ENCODE measurements around the gene PITX1.

The PITX1 gene

GRCh38 chr5:135061001-135061400, 27.0 kb upstream of the PITX1 start:
- H3K4me1 ChIP-seq (ENCODE audit: low read length), result no peaks in the 10 kb centered on the region
- no peak overlapping the region for H3K9ac ChIP-seq (ENCODE audit: low read length)
- no peaks in the 10 kb centered on the region for H3K79me2 ChIP-seq (ENCODE audit: low read length)
- no peak for TF ChIP-seq EZH2phosphoT487 (IDR thresholded peaks at IDR 0.05; ENCODE audit: low read depth)
- no peak for TF ChIP-seq CTCF (IDR thresholded peaks at IDR 0.05; ENCODE audit: low read depth, low read length)
- H3K27ac ChIP-seq (ENCODE audit: low read length), result no peak overlapping the region
- H3K27me3 ChIP-seq (ENCODE audit: low read depth, low read length), result no peaks in the 10 kb centered on the region
- no peak overlapping the region for H3K4me2 ChIP-seq (ENCODE audit: low read length)
- no peaks in the 10 kb centered on the region for H3K9me3 ChIP-seq (ENCODE audit: insufficient read depth, low read length)
- no peak overlapping the region for H2AFZ ChIP-seq (ENCODE audit: low read depth, low read length)
- no peaks in the 10 kb centered on the region for H4K20me1 ChIP-seq (ENCODE audit: insufficient read depth, low read length)
- no peaks in the 10 kb centered on the region for H3K36me3 ChIP-seq (replicated peaks; ENCODE audit: low read depth, low read length)
- no peak overlapping the region for H3K4me3 ChIP-seq (ENCODE audit: low read length)

- H3K27me3 ChIP-seq (ENCODE audit: low read depth, low read length), result no peaks in the 10 kb centered on the region
- no peak overlapping the region for H2AFZ ChIP-seq (ENCODE audit: low read depth, low read length)
- H4K20me1 ChIP-seq (ENCODE audit: insufficient read depth, low read length), result no peaks in the 10 kb centered on the region
- H3K4me1 ChIP-seq (ENCODE audit: low read length), result no peaks in the 10 kb centered on the region
- no peak overlapping the region for H3K4me2 ChIP-seq (ENCODE audit: low read length)
- TF ChIP-seq CTCF (IDR thresholded peaks at IDR 0.05; ENCODE audit: low read depth, low read length), result no peak
- H3K27ac ChIP-seq (ENCODE audit: low read length), result no peak overlapping the region
- H3K9me3 ChIP-seq (ENCODE audit: insufficient read depth, low read length), result no peaks in the 10 kb centered on the region
- H3K79me2 ChIP-seq (ENCODE audit: low read length), result no peaks in the 10 kb centered on the region
- H3K4me3 ChIP-seq (ENCODE audit: low read length), result no peak overlapping the region
- no peak overlapping the region for H3K9ac ChIP-seq (ENCODE audit: low read length)
- no peaks in the 10 kb centered on the region for H3K36me3 ChIP-seq (replicated peaks; ENCODE audit: low read depth, low read length)
Measured at GRCh38 chr5:135060021-135060420, 26.0 kb upstream of the PITX1 start.

- Histone ChIP-seq H3K79me2 (ENCODE audit: low read length) (no peaks in the 10 kb centered on the region), H3K27ac (ENCODE audit: low read length) (no peak overlapping the region), H3K9me3 (ENCODE audit: insufficient read depth, low read length) (no peaks in the 10 kb centered on the region), H3K4me2 (ENCODE audit: low read length) (no peak overlapping the region), H3K27me3 (ENCODE audit: low read depth, low read length) (no peaks in the 10 kb centered on the region), H3K4me1 (ENCODE audit: low read length) (peaks cover 3% of the 10 kb centered on the region), H3K36me3 (replicated peaks; ENCODE audit: low read depth, low read length) (no peaks in the 10 kb centered on the region), H4K20me1 (ENCODE audit: insufficient read depth, low read length) (no peaks in the 10 kb centered on the region), H3K4me3 (ENCODE audit: low read length) (no peak overlapping the region), H3K9ac (ENCODE audit: low read length) (no peak overlapping the region), H2AFZ (ENCODE audit: low read depth, low read length) (no peak overlapping the region)
- TF ChIP-seq EZH2phosphoT487 (IDR thresholded peaks at IDR 0.05; ENCODE audit: low read depth) (no peak), CTCF (IDR thresholded peaks at IDR 0.05; ENCODE audit: low read depth, low read length) (no peak)
Measured at GRCh38 chr5:135059000-135059923, 25.2 kb upstream of the PITX1 start.

GRCh38 chr5:135058331-135058732, 24.3 kb upstream of the PITX1 start:
- Histone ChIP-seq H3K4me1 (ENCODE audit: low read length) (peaks cover 12% of the 10 kb centered on the region), H3K27ac (ENCODE audit: low read length) (no peak overlapping the region), H3K79me2 (ENCODE audit: low read length) (no peaks in the 10 kb centered on the region), H3K4me2 (ENCODE audit: low read length) (no peak overlapping the region), H4K20me1 (ENCODE audit: insufficient read depth, low read length) (no peaks in the 10 kb centered on the region), H3K9ac (ENCODE audit: low read length) (no peak overlapping the region), H3K9me3 (ENCODE audit: insufficient read depth, low read length) (no peaks in the 10 kb centered on the region), H3K27me3 (ENCODE audit: low read depth, low read length) (no peaks in the 10 kb centered on the region), H3K36me3 (replicated peaks; ENCODE audit: low read depth, low read length) (no peaks in the 10 kb centered on the region), H2AFZ (ENCODE audit: low read depth, low read length) (no peak overlapping the region), H3K4me3 (ENCODE audit: low read length) (no peak overlapping the region)
- TF ChIP-seq EZH2phosphoT487 (IDR thresholded peaks at IDR 0.05; ENCODE audit: low read depth) (no peak), CTCF (IDR thresholded peaks at IDR 0.05; ENCODE audit: low read depth, low read length) (no peak)
